GM18909 (cell line): Measurements from ENCODE around the gene FAM169A.
"Not testable (repeated sequence)": the region's sequence is repeated elsewhere in the genome, so short reads cannot be mapped to it uniquely, and the experiment has no call there.

Source experiments
- ATAC-seq: cut with Tn5 transposase; IDR thresholded peaks from one replicate; pipeline ENCODE4 v1.9.1; 2021; ENCODE audit warnings: mild to moderate bottlenecking; ENCODE audit not compliant: unreplicated experiment, poor library complexity

Gene FAM169A

GRCh38 chr5:74865804-74866595, at the start of gene FAM169A:
Gene FAM169A (minus strand): TSS chr5:74866387. CDS start chr5:74841676, 24,711 bp downstream.
- peak; percentile 56 for ATAC-seq

DNA sequence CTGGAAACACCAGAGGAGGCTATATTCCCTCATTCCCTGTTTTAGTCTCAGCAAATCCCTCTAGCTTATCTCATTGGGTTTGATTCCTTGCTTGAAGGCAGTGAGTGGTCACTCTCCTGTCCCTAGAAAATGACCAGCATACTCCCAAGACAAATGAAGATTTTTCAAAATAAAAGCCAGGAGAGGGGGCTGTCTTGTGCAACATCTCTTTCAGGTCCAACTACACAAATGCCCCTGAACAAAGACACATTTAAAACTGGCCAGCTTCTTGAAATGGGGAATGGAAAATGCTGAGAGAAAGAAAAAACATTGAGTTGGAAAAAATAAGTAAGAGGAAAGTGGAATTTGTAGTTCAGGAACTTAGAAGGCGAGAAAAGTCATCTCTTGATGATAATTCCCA, 49.3 kb upstream of the FAM169A start:
- ATAC-seq, result no peak

DNA sequence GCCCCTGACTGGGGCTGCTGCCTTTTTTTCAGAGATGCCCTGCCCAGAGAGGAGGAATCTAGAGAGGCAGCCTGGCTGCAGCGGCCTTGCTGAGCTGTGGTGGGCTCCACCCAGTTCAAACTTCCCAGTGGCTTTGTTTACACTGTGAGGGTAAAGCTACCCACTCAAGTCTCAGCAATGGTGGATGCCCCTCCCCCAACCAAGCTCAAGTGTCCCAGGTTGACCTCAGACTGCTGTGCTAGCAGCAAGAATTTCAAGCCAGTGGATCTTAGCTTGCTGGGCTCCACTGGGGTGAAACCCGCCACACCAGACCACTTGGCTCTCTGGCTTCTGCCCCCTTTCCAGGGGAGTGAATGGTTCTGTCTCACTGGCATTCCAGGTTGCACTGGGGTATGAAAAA, 45.2 kb upstream of the FAM169A start:
- ATAC-seq, result not testable (repeated sequence)

DNA sequence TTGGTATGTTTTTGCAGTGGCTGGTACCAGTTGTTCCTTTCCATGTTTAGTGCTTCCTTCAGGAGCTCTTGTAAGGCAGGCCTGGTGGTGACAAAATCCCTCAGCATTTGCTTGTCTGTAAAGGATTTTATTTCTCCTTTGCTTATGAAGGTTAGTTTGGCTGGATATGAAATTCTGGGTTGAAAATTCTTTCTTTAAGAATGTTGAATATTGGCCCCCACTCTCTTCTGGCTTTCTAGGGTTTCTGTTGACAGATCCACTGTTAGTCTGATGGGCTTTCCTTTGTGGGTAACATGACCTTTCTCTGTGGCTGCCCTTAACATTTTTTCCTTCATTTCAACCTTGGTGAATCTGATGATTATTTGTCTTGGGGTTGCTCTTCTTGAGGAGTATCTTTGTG, 43.7 kb upstream of the FAM169A start:
- ATAC-seq, result not testable (repeated sequence)

- ATAC-seq, result not testable (repeated sequence)
These were observed 42.0 kb upstream of the FAM169A start for GRCh38 chr5:74908237-74908636.

GRCh38 chr5:74904713-74905112, 38.5 kb upstream of the FAM169A start:
- not testable (repeated sequence) for ATAC-seq

DNA sequence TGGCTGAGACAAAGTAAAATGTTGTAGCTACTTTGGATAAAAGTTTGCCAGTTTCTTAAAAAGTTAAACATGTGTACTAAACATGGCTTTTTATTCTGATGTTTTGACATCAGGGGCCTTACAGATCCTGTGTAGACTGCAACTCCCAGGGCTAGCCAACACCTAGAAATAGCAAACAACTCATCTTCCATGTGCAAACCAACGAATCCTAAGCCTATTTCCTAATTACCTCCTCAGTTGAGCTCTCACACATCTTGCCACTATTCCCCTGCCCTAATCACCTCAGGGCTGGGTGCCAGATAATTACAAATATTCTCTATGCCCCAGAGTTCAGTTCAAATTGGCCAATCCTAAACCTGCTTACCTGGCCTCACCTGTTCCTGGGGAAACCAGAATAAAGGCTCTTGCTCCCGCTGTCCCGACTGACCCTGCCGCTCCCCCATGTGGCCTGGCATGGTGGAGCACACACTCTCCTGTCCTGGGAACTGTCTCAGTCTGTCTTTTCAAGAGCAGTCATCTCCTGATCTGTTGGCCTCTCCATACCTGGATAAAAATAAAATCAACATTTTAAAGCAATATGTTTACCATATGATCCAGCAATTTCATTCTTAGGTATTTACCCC, 37.1 kb upstream of the FAM169A start:
- ATAC-seq, result no peak

DNA sequence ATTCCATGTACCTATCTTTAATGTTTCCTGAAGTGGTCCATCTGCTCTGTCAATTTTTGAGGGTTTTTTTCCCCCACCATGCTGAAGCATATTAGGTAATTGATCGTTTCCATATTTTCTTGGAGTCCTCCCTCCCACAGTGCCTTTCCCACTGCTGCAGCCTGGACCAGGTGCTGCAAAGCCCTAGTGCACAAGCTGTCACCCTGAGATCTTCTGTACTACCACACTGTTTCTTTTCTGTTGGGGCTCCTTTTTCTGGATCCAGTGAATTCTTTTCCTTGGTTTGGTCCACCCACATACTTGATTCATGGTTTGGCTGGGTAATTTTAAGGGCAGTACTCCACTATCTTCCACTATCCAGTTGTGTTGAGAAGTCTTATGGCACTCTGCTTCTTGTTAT, 30.9 kb upstream of the FAM169A start:
- ATAC-seq, result no peak

DNA sequence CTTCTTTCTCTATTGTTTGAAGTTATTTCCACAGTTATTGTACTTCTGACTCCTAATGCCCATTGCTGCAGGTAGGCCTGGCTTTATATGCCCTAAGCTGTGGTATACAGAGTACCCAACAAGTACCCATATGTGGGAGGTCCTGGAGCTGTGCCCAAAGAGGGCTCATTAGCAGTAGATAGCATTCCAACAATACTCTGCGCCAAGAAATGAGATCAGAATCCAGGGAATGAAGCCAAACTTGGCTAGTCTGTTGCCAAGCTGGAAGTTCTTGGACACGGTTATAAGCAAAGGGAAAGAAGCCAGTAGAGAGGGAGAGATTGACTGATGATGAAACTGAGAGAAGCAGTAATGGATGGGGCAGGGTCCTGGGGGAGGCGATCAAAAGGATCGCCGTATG, 29.7 kb upstream of the FAM169A start:
- ATAC-seq, result no peak

DNA sequence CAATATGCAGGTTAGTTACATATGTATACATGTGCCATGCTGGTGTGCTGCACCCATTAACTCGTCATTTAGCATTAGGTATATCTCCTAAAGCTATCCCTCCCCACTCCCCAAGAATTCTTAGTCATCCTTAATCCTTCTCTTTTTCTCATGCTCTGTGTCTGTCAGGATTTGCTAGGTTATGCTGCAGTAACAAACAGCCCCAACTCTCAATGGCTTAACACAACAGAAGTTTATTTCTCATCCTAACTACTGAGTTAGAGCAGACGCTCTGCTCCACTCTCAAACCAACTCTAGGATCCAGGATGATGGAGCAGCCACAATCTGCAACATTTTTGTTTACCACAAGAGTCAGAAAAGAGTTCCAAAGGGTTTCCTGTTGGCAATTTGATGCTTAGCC, 28.2 kb upstream of the FAM169A start:
- ATAC-seq, result no peak

DNA sequence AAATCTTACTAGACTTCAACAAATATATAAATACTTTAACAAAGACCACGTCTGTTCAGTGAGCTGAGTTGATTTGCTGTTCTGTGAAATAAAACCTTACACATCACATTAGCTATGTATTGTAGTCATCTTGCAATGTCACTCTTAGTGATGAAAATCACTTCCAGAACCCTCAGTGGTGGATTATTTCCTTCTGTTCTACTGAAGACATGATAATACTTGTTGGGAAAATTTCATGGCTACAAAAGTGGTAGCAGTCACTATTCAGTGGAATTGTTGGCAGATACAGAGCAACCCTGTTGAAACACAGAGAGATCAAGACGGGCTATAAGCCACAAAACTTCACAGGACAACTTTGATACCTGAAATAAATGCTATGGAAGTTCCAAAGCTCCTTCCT, 26.7 kb upstream of the FAM169A start:
- no peak for ATAC-seq

DNA sequence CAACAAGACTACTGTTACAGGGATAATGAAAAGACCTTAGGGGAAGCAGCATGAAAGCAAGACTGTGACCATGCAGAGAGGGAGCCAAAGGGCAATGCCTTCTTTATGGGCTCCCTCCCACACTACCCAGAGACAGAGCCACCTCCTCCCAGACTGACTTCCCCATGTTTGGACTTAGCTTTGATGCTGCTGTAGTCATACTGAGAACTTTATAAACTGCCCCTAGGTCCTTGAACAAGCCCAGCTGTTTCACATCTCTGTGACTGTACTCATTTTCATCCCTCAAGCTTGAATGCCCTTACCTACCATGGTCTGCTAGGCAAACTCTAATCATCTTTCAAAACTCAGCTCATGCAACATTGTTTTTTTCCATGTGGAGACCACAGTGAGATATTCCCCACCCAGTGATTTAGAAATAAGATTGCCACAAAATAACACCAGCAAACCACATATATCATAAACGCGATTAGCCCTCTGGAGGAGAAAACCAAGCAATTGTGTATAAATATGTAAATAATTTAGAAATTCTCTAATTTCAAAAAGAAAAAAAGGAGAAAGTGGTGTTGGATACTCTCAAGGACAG, 23.4 kb upstream of the FAM169A start:
- no peak for ATAC-seq

- no peak for ATAC-seq
These were observed 21.9 kb upstream of the FAM169A start for GRCh38 chr5:74888117-74888516.

GRCh38 chr5:74885170-74885569, 19.0 kb upstream of the FAM169A start:
- no peak for ATAC-seq

DNA sequence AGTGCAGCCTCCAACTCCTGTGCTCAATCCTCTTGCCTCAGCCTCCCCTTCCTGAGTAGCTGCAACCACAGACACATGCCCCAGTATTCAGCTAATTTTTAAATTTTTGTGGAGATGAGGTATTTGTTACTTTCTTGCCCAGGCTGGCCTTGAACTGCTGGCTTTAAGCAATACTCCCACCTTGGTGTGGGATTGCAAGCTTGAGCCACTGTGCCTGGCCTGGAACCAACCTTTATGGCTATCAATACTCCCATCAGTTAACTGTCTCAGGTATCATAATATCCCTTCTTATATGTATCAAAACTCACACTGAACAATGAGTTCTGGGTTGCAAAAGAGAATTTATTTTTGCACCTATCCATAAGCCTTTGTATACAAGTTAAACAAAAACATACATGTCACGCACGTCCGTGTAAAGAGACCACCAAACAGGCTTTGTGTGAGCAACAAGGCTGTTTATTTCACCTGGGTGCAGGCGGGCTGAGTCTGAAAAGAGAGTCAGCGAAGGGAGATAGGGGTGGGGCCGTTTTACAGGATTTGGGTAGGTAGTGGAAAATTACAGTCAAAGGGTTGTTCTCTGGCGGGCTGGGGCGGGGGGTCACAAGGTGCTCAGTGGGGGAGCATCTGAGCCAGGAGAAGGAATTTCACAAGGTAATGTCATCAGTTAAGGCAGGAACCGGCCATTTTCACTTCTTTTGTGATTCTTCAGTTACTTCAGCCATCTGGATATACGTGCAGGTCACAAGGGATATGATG, 16.4 kb upstream of the FAM169A start:
- not testable (repeated sequence) for ATAC-seq

DNA sequence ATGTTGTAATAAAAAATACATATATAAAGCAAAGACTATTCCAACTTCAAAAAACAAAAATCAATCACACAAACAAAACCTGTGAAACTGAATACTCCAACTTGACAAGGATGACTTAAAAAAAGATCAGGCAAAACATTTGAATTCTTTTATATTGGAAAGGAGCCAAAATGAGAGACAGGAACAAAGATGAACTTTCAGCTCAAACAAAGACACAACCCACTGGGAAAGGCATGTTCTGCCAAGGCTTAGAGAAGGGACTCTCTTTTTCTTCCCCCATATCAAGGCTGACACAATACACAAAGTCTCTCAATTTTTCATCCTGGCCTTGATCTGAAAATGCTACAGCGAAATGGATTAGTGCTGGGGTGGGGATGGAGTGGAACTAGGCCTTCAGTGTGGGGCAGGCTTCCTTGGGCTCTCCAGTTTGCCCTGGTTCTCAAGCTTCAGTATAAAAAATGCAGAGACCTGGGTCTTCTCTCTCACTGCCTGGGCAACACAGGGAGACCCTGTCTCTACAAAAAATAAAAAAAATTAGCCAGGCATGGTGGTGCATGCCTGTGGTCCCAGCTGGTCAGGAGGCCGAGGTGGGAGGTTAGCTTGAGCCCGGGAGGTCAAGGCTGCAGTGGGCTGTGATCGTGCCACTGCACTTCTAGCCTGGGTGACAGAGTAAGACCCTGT, 11.6 kb upstream of the FAM169A start:
- ATAC-seq, result no peak

GRCh38 chr5:74875994-74876791, 10.0 kb upstream of the FAM169A start:
- no peak for ATAC-seq

DNA sequence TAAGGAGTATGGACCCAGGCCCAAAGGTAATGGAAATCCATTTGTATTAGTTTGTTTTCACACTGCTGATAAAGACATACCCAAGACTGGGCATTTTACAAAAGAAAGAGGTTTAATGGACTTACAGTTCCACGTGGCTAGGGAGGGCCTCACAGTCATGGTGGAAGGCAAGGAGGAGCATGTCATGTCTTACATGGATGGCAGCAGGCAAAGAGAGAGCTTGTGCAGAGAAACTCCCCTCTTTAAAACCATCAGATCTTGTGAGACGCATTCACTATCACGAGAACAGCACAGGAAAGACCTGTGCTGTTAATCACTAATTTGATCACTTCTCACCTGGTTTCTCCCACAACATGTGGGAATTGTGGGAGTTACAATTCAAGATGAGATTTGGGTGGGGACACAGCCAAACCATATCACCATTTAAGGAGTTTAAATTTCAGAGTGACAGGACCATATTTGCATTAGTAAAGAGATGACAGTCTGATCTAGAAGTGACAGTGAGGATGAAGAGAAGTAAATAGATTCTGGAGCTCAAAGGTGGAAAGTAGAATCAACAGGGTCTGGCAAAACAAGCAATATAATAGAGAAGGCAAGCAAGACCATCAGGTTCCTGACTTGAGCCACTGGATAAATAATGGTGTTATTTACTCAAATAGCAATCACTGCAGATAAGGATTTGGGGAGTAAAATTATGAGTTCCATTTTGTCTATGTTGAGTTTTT, 7.5 kb upstream of the FAM169A start:
- no peak for ATAC-seq
